Measurements from ENCODE around the gene GPER1. TPM values are rescaled to one million over a fixed set of nuclear protein-coding genes. Genes with fewer than 3 reads are reported as not detected.

Gene GPER1
- total and polyA plus RNA-seq, 2 donors (not counting 3 experiments of a cell fraction or from before 2014, with no cell fraction given): 0.77 to 2.3 TPM

DNA sequence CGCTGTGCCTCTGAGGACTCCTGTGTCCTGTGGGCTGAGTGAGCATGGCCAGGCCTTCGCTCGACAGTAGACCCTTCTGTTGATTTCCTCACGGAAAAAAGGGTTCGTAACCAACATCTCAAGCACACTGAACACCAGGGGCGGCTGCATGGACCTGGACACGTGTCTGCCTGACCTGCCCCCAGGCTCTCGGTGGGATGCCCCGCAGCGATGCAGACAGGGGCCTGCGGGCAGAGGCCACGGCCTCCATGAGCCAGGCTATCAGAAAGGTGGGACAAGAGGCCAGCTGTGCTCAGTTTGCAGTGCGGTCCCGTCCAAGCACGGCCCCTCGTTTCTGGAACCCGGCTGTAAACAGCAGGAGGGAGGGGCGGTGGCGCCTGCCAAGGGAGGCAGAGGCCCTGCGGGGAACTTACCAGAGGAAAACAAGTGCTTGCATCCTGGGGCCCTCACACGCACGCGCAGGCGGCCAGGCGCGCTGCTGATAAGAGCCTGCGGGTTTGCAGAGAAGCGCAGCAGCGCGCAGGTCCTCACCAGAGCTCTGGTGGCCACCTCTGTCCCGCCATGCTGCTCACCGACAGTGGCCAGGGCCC lies 33.0 kb upstream of the GPER1 start:
- no peak for TF ChIP-seq JUN (IDR thresholded peaks at IDR 0.05; ENCODE audit: borderline replicate concordance, insufficient read depth, insufficient read length, low read depth)
- no peak for TF ChIP-seq FOS (IDR thresholded peaks at IDR 0.05; ENCODE audit: borderline replicate concordance, insufficient read depth, low read length)
- TF ChIP-seq EZH2 (IDR thresholded peaks at IDR 0.05; ENCODE audit: borderline replicate concordance, low read depth, low read length, severe bottlenecking): no peak
- no peak for TF ChIP-seq POLR2AphosphoS5 (IDR thresholded peaks at IDR 0.05; ENCODE audit: insufficient read depth, low read depth, low read length)
- no peak for TF ChIP-seq GATA2 (IDR thresholded peaks at IDR 0.05; ENCODE audit: insufficient read depth, insufficient read length, low read depth, low read length)
- no peak for TF ChIP-seq MYC (IDR thresholded peaks at IDR 0.05; ENCODE audit: low read depth, low read length)
- no peak for TF ChIP-seq MAX (IDR thresholded peaks at IDR 0.05; ENCODE audit: insufficient read depth, insufficient read length)
- TF ChIP-seq CTCF (IDR thresholded peaks at IDR 0.05; ENCODE audit: extremely low read depth in 1 of 2, insufficient read depth in 1 of 2, low read depth in 1 of 2, low read length in 2 of 2): no peak
- no peak for TF ChIP-seq POLR2A (IDR thresholded peaks at IDR 0.05; ENCODE audit: low read depth, low read length)
- Histone ChIP-seq H3K4me1 (ENCODE audit: control insufficient read depth, extremely low read depth, insufficient read depth, low read length) (peaks cover 44% of the 10 kb centered on the region), H3K36me3 (ENCODE audit: control insufficient read depth in 2 of 2, extremely low read depth in 1 of 2, insufficient read depth in 2 of 2, low read length in 2 of 2) (peaks cover 0 to 10% of the 10 kb centered on the region in 2 experiments), H3K4me2 (ENCODE audit: insufficient read depth, low read length) (no peak overlapping the region), H3K4me3 (replicated peaks in 1 of 3; ENCODE audit: insufficient read depth in 1 of 3, low read depth in 1 of 3, low read length in 3 of 3) (peak overlapping the region in 1 of 3 experiments; percentile 48), H2AFZ (ENCODE audit: low read depth, low read length) (no peak overlapping the region), H3K27me3 (ENCODE audit: control insufficient read depth in 2 of 2, insufficient read depth in 2 of 2, low read length in 2 of 2) (no peaks in the 10 kb centered on the region), H3K9me3 (replicated peaks; ENCODE audit: control insufficient read depth, insufficient read depth, low read length) (no peaks in the 10 kb centered on the region), H3K9ac (replicated peaks; ENCODE audit: extremely low read depth, insufficient read depth, low read length) (no peak overlapping the region), H3K27ac (ENCODE audit: insufficient read depth, low read depth, low read length) (peak overlapping the region; percentile 1), H4K20me1 (replicated peaks; ENCODE audit: control insufficient read depth, extremely low read depth, insufficient read depth, low read length) (no peaks in the 10 kb centered on the region), H3K9me1 (replicated peaks; ENCODE audit: control insufficient read depth, extremely low read depth, insufficient read depth, low read length) (no peaks in the 10 kb centered on the region), H3K79me2 (ENCODE audit: control insufficient read depth, insufficient read depth, low read length) (no peaks in the 10 kb centered on the region)
- ChIA-PET CTCF (interaction anchor here (1.2 to 2.0 kb wide), 3 partner anchors 10 to 62 kb away, joined by 6 to 10 read pairs (median 6); partner anchors contain the start of gene GPR146), POLR2A (no interaction called here)
- dilution Hi-C loops (cut with MboI; ENCODE audit: extremely low pct_ligation_motif_present, low sequenced_read_pairs): no loop called here
- BruUV-seq (replicated peaks): no TSS peak
- FAIRE-seq (peak; percentile 83), DNase-seq (ENCODE audit: low read depth, low spot score) (peak; percentile 91)
- intact Hi-C loops (cut with micrococcal nuclease): no loop called here
